Spleen (tissue), 11 donors: Measurements from ENCODE around the gene KRTAP3-1. TPM values are rescaled to one million over a fixed set of nuclear protein-coding genes. Genes with fewer than 3 reads are reported as not detected.

Experiments
- DNase-seq: peaks from one replicate; pipeline ENCODE4 v3.0.0-alpha.2; 2020
- H3K27ac ChIP-seq, 8 donors: fragments of 200-600 bp; sonication (generic) in 7 of 8; 1 replicate in 4 of 8; 2 replicates in 4 of 8; pipeline versions ENCODE4 v1.5.0 to v1.8.0; 2016 to 2021; ENCODE audit warnings: inconsistent platforms in 4 of 8, mild to moderate bottlenecking in 4 of 8, moderate library complexity in 1 of 8
- H3K27me3 ChIP-seq, 7 donors: fragments of 200-600 bp; sonication (generic) in 6 of 7; replicated peaks in 1 of 7; 1 replicate in 4 of 7; 2 replicates in 3 of 7; pipeline versions ENCODE4 v1.5.0 to v1.8.0; 2016 to 2021; ENCODE audit warnings: inconsistent platforms in 3 of 7, mild to moderate bottlenecking in 1 of 7
- H3K36me3 ChIP-seq, 6 donors: fragments of 200-600 bp; sonication (generic) in 5 of 6; 1 replicate in 4 of 6; 2 replicates in 2 of 6; pipeline versions ENCODE4 v1.5.0 to v1.8.0; 2016 to 2021; ENCODE audit warnings: inconsistent platforms in 2 of 6
- H3K4me1 ChIP-seq, 6 donors: fragments of 200-600 bp; sonication (generic) in 5 of 6; 1 replicate in 3 of 6; 2 replicates in 3 of 6; pipeline versions ENCODE4 v1.5.0 to v1.8.0; 2016 to 2021; ENCODE audit warnings: inconsistent platforms in 3 of 6
- H3K4me3 ChIP-seq, 8 donors: fragments of 200-600 bp; sonication (generic) in 7 of 8; 1 replicate in 4 of 8; 2 replicates in 4 of 8; pipeline versions ENCODE4 v1.5.0 to v1.8.0; 2016 to 2021; ENCODE audit warnings: inconsistent platforms in 4 of 8, mild to moderate bottlenecking in 4 of 8, moderate library complexity in 2 of 8
- H3K9me3 ChIP-seq, 8 donors: fragments of 200-600 bp; sonication (generic) in 7 of 8; 1 replicate in 4 of 8; 2 replicates in 4 of 8; pipeline versions ENCODE4 v1.5.0 to v1.8.0; 2016 to 2021; ENCODE audit warnings: inconsistent platforms in 4 of 8
- CTCF ChIP-seq, 11 experiments: fragments of 200-600 bp in 7 of 11; fragments of 450-650 bp in 4 of 11; sonication (generic) in 4 of 11; IDR thresholded peaks in 8 of 11; conservative IDR thresholded peaks in 3 of 11; 1 replicate in 7 of 11; 2 replicates in 4 of 11; pipeline versions ENCODE4 v1.4.0 to v1.8.0; 2016 to 2021; ENCODE audit warnings: antibody characterized with exemption in 11 of 11, inconsistent platforms in 4 of 11, mild to moderate bottlenecking in 1 of 11
- POLR2A ChIP-seq, 3 donors: fragments of 450-650 bp; IDR thresholded peaks; one replicate each; pipeline ENCODE4 v1.5.1; 2017; ENCODE audit warnings: antibody characterized with exemption in 3 of 3, mild to moderate bottlenecking in 1 of 3
- POLR2AphosphoS5 ChIP-seq, 3 donors: sonication (generic); formaldehyde crosslinking; IDR thresholded peaks; one replicate each; pipeline ENCODE4 v1.5.1; 2017; ENCODE audit warnings: antibody characterized with exemption in 3 of 3
- WGBS, 5 donors: extraction: QIAGEN DNeasy Blood & Tissue Kit in 3 of 5; methylation state at CpG; one replicate each; pipeline versions ENCODE4 v1.1.5 to v1.1.7; 2013 to 2018; 5-methylcytosine and 5-hydroxymethylcytosine counted together
- intact Hi-C: fragments of 100-400 bp; cut with DNase I; formaldehyde crosslinking; loops from one replicate; pipeline ENCODE4 v1.15.0; 2023; ENCODE audit warnings: low total_unique reads
- polyA plus RNA-seq, 3 donors: library from polyadenylated mRNA; stranded (reverse); fragments of 200-250 nt; gene quantifications; one replicate each; pipeline ENCODE4 v1.2.1, GENCODE V29; 2013
- total RNA-seq, 7 donors: library from RNA; depleted of rRNA in 3 of 7; stranded (reverse); fragments of >200 nt in 3 of 7; fragmentation: NEBNext Ultra II Directional in 4 of 7; extraction: Animal tissue kit (Norgen Biotek cat#: 25700) in 4 of 7; gene quantifications; one replicate each; pipeline versions ENCODE4 v1.1.0 to v1.2.1, GENCODE V29; 2016 to 2021
- donor health status: healthy with polysubstance abuse.
- donor health status: DM: no; HTN: no; CAD: no; lungs with moderate emphysema.
- donor health status: DM: no; HTN: no; CAD: no.
- donor health status: Bipolar disorder and iron deficiency.
- donor health status: healthy.
- donor health status: DM: no; HTN: no; CAD: no.
- donor health status: DM: yes; HTN: yes; CAD: no.

KRTAP3-1 gene
- total and polyA plus RNA-seq, 10 donors = not detected

DNA sequence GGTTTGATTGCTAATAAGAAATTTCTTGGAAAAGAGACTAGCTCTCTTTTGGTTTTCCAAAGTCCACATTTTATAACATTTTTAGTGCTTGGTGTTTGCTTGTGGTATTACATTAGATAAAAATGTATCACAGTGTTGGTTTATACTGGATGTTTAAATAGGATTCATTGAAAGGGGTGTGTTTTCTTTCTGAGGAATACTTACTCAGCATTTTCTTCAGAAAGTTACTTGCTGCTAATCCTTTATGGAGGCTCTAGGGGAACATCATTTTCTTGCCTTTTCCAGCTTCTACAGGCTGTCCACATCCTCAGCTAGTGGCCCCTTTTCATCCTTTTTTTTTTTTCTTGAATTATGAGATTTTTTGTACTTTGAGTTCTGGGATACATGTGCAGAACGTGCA, 41.3 kb downstream of the KRTAP3-1 start:
- no peak overlapping the region for H3K4me3 ChIP-seq
- peaks cover 0 to 4% (median 0%) of the 10 kb centered on the region in 7 donors for H3K27me3 ChIP-seq
- 72 to 87% (median 85%) methylated on average over 1 of the region's 1 CpG for WGBS, 5 donors
- H3K9me3 ChIP-seq = no peaks in the 10 kb centered on the region
- intact Hi-C loops = no loop called here
- no peaks in the 10 kb centered on the region for H3K36me3 ChIP-seq
- no peak overlapping the region for H3K27ac ChIP-seq
- no peak for TF ChIP-seq CTCF (IDR thresholded peaks at IDR 0.05 in 8 of 11, conservative IDR thresholded peaks at IDR 0.05 in 3 of 11)
- TF ChIP-seq POLR2AphosphoS5 (IDR thresholded peaks at IDR 0.05) = no peak
- TF ChIP-seq POLR2A (IDR thresholded peaks at IDR 0.05) = no peak
- DNase-seq = no peak
- H3K4me1 ChIP-seq = no peaks in the 10 kb centered on the region

GRCh38 chr17:40966848-40967247, 42.1 kb downstream of the KRTAP3-1 start, which contains the start of gene KRT39:
KRT39 (minus strand) TSS chr17:40966948; CDS start chr17:40966856, 92 bp downstream.
- Histone ChIP-seq H3K27ac (no peak within 1 kb of the TSS), H3K9me3 (no peaks in the 10 kb centered on the region), H3K4me1 (no peaks in the 10 kb centered on the region), H3K27me3 (peaks cover 0 to 4% (median 0%) of the 10 kb centered on the region in 7 donors), H3K4me3 (no peak within 1 kb of the TSS), H3K36me3 (no peaks in the 10 kb centered on the region)
- 48 to 69% (median 66%) methylated on average over 1 of the region's 1 CpG for WGBS, 5 donors
- intact Hi-C loops = no loop called here
- DNase-seq = no peak
- no peak for TF ChIP-seq POLR2A (IDR thresholded peaks at IDR 0.05)
- TF ChIP-seq POLR2AphosphoS5 (IDR thresholded peaks at IDR 0.05) = no peak
- TF ChIP-seq CTCF (IDR thresholded peaks at IDR 0.05 in 8 of 11, conservative IDR thresholded peaks at IDR 0.05 in 3 of 11) = no peak

GRCh38 chr17:40963838-40964237, 45.1 kb downstream of the KRTAP3-1 start:
- Histone ChIP-seq H3K4me3 (no peak overlapping the region), H3K9me3 (no peaks in the 10 kb centered on the region), H3K27ac (no peak overlapping the region), H3K36me3 (no peaks in the 10 kb centered on the region), H3K4me1 (no peaks in the 10 kb centered on the region), H3K27me3 (peaks cover 0 to 6% (median 0%) of the 10 kb centered on the region in 7 donors)
- intact Hi-C loops = no loop called here
- 47 to 59% (median 51%) methylated on average over 1 of the region's 1 CpG for WGBS, 5 donors
- DNase-seq = no peak
- peak in 10 of 11 experiments; percentile 20 to 81 (median 62) for TF ChIP-seq CTCF (IDR thresholded peaks at IDR 0.05 in 8 of 11, conservative IDR thresholded peaks at IDR 0.05 in 3 of 11)
- no peak for TF ChIP-seq POLR2AphosphoS5 (IDR thresholded peaks at IDR 0.05)

DNA sequence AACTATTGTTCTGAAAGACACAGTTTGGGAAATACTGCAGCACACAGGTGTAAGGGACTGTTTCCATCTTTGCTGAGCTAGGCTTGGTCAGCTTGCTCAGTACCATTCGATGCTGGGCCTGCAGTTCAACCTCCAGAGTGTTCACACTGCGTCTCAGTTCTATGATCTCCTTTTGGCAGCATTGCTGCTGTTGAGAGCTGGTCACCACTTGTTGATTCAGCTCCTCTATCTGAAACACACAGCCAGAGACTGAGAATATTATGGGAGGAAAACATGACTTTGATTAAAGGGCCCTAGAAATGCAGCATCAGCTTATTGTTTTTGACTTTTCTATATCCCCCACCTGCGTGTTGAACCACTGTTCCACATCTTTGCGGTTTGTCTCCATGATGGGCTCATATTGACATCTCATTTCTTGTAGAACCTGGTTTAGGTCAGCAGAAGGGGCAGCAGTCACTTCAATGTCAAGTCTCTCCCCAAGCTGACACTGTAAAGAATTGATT, 46.8 kb downstream of the KRTAP3-1 start:
- no peaks in the 10 kb centered on the region for H3K4me1 ChIP-seq
- no peak for DNase-seq
- intact Hi-C loops = no loop called here
- no peaks in the 10 kb centered on the region for H3K36me3 ChIP-seq
- 81 to 89% (median 83%) methylated on average over 4 of the region's 4 CpGs for WGBS, 5 donors
- no peaks in the 10 kb centered on the region for H3K9me3 ChIP-seq
- no peak overlapping the region for H3K27ac ChIP-seq
- no peak overlapping the region for H3K4me3 ChIP-seq
- TF ChIP-seq POLR2A (IDR thresholded peaks at IDR 0.05) (no peak), POLR2AphosphoS5 (IDR thresholded peaks at IDR 0.05) (no peak), CTCF (IDR thresholded peaks at IDR 0.05 in 8 of 11, conservative IDR thresholded peaks at IDR 0.05 in 3 of 11) (no peak)
- peaks cover 0 to 6% (median 0%) of the 10 kb centered on the region in 7 donors for H3K27me3 ChIP-seq
